Measurements from ENCODE around the gene GALNT18. TPM values are rescaled to one million over a fixed set of nuclear protein-coding genes. Genes with fewer than 3 reads are reported as not detected.

Gene GALNT18
- total RNA-seq, 1 donor from 2014 or later, result 39.8 TPM

DNA sequence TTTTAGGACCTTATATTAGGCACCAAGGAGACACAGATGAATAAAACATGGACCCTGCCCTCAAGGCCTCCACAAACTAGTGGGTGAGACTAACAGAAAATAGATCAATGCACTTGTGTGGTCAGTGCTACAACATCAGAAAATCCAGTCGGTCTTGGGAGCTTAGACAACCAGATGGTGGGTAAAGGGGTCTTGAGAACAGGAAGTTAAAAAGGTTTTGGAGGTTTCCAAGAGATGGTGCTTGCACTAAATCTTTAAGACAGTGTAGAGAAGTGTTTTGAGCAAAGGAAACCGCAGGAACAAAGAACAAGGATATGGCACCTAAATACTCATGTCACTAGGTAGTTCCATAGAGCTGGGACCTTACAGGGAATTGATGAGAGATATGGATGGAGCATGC is 56.2 kb downstream of the GALNT18 start:
- H3K27ac Mint-ChIP-seq (ENCODE audit: unreplicated experiment), result no peak overlapping the region
- no peak for DNase-seq (ENCODE audit: extremely low spot score, unreplicated experiment)
- no peaks in the 10 kb centered on the region for H3K9me3 Mint-ChIP-seq (ENCODE audit: unreplicated experiment)
- H3K27me3 Mint-ChIP-seq (ENCODE audit: unreplicated experiment), result no peaks in the 10 kb centered on the region
- H3K4me3 Mint-ChIP-seq (ENCODE audit: unreplicated experiment), result no peak overlapping the region
- H3K4me1 Mint-ChIP-seq (ENCODE audit: unreplicated experiment), result peaks cover 23% of the 10 kb centered on the region
- TF ChIP-seq, protein P1, sequence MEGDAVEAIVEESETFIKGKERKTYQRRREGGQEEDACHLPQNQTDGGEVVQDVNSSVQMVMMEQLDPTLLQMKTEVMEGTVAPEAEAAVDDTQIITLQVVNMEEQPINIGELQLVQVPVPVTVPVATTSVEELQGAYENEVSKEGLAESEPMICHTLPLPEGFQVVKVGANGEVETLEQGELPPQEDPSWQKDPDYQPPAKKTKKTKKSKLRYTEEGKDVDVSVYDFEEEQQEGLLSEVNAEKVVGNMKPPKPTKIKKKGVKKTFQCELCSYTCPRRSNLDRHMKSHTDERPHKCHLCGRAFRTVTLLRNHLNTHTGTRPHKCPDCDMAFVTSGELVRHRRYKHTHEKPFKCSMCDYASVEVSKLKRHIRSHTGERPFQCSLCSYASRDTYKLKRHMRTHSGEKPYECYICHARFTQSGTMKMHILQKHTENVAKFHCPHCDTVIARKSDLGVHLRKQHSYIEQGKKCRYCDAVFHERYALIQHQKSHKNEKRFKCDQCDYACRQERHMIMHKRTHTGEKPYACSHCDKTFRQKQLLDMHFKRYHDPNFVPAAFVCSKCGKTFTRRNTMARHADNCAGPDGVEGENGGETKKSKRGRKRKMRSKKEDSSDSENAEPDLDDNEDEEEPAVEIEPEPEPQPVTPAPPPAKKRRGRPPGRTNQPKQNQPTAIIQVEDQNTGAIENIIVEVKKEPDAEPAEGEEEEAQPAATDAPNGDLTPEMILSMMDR (IDR thresholded peaks at IDR 0.05), result no peak
- peaks cover 9% of the 10 kb centered on the region for H3K36me3 Mint-ChIP-seq (ENCODE audit: unreplicated experiment)

DNA sequence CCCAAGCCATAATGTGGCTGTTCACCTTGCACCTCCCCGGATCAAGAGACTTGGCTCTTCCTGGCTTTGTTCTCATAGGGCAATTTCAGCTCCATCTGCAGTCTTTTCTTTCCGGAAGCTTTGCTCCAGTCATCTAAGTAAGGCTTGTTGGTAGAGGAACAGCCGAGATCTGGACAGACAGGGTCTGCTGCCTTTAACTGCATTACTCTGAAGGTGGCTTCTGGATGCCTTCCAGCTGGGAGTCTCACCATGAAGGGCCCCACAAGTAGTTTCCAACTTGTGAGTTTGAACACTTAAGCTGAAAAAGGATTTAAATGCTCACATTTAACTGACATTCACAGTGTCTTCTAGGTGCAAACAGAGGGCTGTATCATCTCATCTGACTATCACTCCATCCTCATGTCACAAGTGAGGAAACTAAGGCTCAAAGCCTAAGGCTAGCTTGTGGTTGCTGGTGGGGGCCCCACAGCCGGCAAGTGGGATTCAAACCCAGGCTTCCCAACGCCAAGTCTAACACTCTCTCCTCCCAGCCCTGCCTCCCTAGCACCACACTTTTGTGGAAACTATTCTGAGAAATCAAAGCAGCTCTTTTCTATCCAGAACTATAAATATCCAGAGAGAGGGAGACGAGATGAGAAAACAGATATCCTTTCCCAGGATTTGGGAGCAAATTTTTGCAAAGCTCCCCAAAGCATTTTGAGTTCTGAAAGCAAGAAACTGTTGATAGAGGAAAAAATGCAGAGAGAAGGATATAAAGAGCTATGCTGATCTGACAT is 58.4 kb downstream of the GALNT18 start:
- Mint-ChIP-seq H3K27ac (ENCODE audit: unreplicated experiment) (no peak overlapping the region), H3K9me3 (ENCODE audit: unreplicated experiment) (no peaks in the 10 kb centered on the region)

DNA sequence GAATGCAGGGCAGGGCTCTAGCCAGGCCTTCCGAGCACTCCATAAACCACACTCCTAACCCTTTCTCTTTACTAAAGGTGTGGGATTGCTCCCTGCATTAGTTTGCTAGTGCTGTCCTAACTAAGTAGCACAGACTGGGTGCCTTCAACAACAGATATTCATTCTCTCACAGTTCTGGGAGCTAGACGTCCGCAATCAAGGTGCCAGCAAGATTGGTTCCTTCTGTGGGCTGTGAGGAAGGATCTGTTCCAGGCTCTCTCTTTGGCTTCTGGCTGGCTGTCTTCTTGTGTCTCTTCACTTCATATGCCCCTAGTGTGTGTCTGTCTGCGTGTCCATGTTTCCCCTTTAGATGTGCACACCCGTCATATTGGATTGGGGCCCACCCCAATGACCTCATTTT is 59.8 kb downstream of the GALNT18 start:
- Mint-ChIP-seq H3K27ac (ENCODE audit: unreplicated experiment) (no peak overlapping the region), H3K27me3 (ENCODE audit: unreplicated experiment) (no peaks in the 10 kb centered on the region), H3K9me3 (ENCODE audit: unreplicated experiment) (no peaks in the 10 kb centered on the region), H3K36me3 (ENCODE audit: unreplicated experiment) (peaks cover 9% of the 10 kb centered on the region), H3K4me1 (ENCODE audit: unreplicated experiment) (no peaks in the 10 kb centered on the region), H3K4me3 (ENCODE audit: unreplicated experiment) (no peak overlapping the region)
- DNase-seq (ENCODE audit: extremely low spot score, unreplicated experiment), result no peak
- TF ChIP-seq, protein P1 (IDR thresholded peaks at IDR 0.05), result no peak

More for the DNA sequence above, 58.4 kb downstream of the GALNT18 start:
- no peak for DNase-seq (ENCODE audit: extremely low spot score, unreplicated experiment)
- Mint-ChIP-seq H3K4me1 (ENCODE audit: unreplicated experiment) (peaks cover 2% of the 10 kb centered on the region), H3K4me3 (ENCODE audit: unreplicated experiment) (no peak overlapping the region), H3K27me3 (ENCODE audit: unreplicated experiment) (no peaks in the 10 kb centered on the region), H3K36me3 (ENCODE audit: unreplicated experiment) (peaks cover 9% of the 10 kb centered on the region)
- TF ChIP-seq, protein P1 (IDR thresholded peaks at IDR 0.05), result no peak

DNA sequence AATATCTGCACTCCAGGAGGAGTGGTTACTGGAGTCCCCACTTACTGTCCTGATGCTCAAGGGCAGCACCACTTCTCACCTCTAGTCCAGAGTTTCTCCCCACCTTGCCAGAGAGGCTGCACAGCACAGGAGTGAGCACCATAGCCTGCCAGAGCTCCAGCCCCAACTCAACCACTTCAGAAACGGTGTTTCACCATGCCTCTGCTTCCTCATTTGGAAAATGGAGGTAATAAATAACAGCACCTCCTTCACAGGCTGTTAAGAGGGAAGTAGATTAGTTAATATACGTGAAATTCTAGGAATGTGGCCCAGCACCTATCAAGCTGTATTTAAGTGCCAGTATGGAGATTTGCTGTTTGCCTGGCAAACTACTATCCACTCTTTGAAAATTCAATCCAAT is 63.0 kb downstream of the GALNT18 start:
- Mint-ChIP-seq H3K9me3 (ENCODE audit: unreplicated experiment) (no peaks in the 10 kb centered on the region), H3K27ac (ENCODE audit: unreplicated experiment) (no peak overlapping the region), H3K27me3 (ENCODE audit: unreplicated experiment) (no peaks in the 10 kb centered on the region), H3K36me3 (ENCODE audit: unreplicated experiment) (peaks cover 11% of the 10 kb centered on the region), H3K4me3 (ENCODE audit: unreplicated experiment) (no peak overlapping the region), H3K4me1 (ENCODE audit: unreplicated experiment) (no peaks in the 10 kb centered on the region)
- no peak for DNase-seq (ENCODE audit: extremely low spot score, unreplicated experiment)
- TF ChIP-seq, protein P1 (IDR thresholded peaks at IDR 0.05), result no peak

DNA sequence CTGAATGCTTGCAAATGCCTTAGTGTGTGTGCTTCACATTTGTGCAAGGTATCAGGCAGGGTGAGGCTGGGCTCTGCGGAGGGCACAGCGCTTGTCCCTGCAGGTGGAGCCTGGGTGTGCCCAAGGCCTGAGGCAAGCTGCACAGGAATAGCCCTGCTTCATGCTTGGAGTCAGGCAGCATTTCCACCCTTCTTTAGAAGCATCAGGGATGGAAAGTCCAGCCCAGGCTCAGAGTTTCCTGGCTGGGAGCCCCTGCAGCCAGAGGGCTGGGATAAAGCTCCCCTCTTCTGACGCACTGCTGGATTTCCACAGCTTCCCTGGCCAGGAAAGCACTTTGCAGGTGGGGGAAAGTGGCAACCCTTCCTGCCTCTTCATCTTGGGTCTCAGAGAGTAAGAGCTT is 63.4 kb downstream of the GALNT18 start:
- DNase-seq (ENCODE audit: extremely low spot score, unreplicated experiment), result no peak
- Mint-ChIP-seq H3K4me1 (ENCODE audit: unreplicated experiment) (no peaks in the 10 kb centered on the region), H3K27ac (ENCODE audit: unreplicated experiment) (no peak overlapping the region), H3K4me3 (ENCODE audit: unreplicated experiment) (no peak overlapping the region), H3K36me3 (ENCODE audit: unreplicated experiment) (peaks cover 11% of the 10 kb centered on the region), H3K27me3 (ENCODE audit: unreplicated experiment) (no peaks in the 10 kb centered on the region), H3K9me3 (ENCODE audit: unreplicated experiment) (no peaks in the 10 kb centered on the region)
- TF ChIP-seq, protein P1 (IDR thresholded peaks at IDR 0.05), result no peak
